Esophagus muscularis mucosa (tissue), 3 donors: Measurements from ENCODE around the gene GADL1.

Experiments
- CTCF ChIP-seq, 3 experiments: fragments of 200-600 bp in 2 of 3; fragments of 450-650 bp in 1 of 3; sonication (generic) in 2 of 3; IDR thresholded peaks; one replicate each; pipeline ENCODE4 v1.5.1; 2017 to 2019; ENCODE audit warnings: antibody characterized with exemption in 3 of 3, mild to moderate bottlenecking in 2 of 3, moderate library complexity in 1 of 3
- POLR2A ChIP-seq: fragments of 450-650 bp; IDR thresholded peaks from one replicate; pipeline ENCODE4 v1.6.1; 2017; ENCODE audit warnings: antibody characterized with exemption, moderate library complexity, mild to moderate bottlenecking, low read depth

- TF ChIP-seq POLR2A (no peak), CTCF (IDR thresholded peaks at IDR 0.05) (no peak)
Measured at GRCh38 chr3:30730967-30731366, 163.5 kb downstream of the GADL1 start.
